Type B pancreatic cell (in vitro differentiated cells): ENCODE data around the gene SPAG9. TPM values are rescaled to one million over a fixed set of nuclear protein-coding genes. Genes with fewer than 3 reads are reported as not detected.
"Not testable (repeated sequence)": the region's sequence is repeated elsewhere in the genome, so short reads cannot be mapped to it uniquely, and the experiment has no call there.

ENCODE experiments used
- DNase-seq: peaks from one replicate; pipeline ENCODE4 v3.0.0; 2021; ENCODE audit warnings: mixed read lengths; ENCODE audit not compliant: unreplicated experiment; ENCODE audit errors: extremely low spot score
- H3K27ac Mint-ChIP-seq: 2 replicates; pipeline ENCODE4 v1.8.0; 2021; ENCODE audit warnings: mild to moderate bottlenecking, mixed read lengths
- H3K27me3 Mint-ChIP-seq: 2 replicates; pipeline ENCODE4 v1.8.0; 2021; ENCODE audit warnings: mixed read lengths
- H3K36me3 Mint-ChIP-seq: 2 replicates; pipeline ENCODE4 v1.8.0; 2021; ENCODE audit warnings: mixed read lengths
- H3K4me1 Mint-ChIP-seq: one replicate; pipeline ENCODE4 v1.8.0; 2021; ENCODE audit warnings: mixed read lengths; ENCODE audit not compliant: unreplicated experiment
- H3K4me3 Mint-ChIP-seq: 2 replicates; pipeline ENCODE4 v1.8.0; 2021; ENCODE audit warnings: mild to moderate bottlenecking, mixed read lengths
- H3K9me3 Mint-ChIP-seq: 2 replicates; pipeline ENCODE4 v1.8.0; 2021; ENCODE audit warnings: mixed read lengths
- CTCF ChIP-seq: fragments of 200-600 bp; sonication (generic); conservative IDR thresholded peaks from 2 replicates; pipeline ENCODE4 v1.5.0; 2021; ENCODE audit warnings: antibody characterized with exemption, mild to moderate bottlenecking
- total RNA-seq: library from RNA; stranded (reverse); gene quantifications from 2 replicates; pipeline ENCODE4 v1.2.1, GENCODE V29; 2021; ENCODE audit warnings: low replicate concordance

SPAG9 gene
- total RNA-seq, 1 donor from 2014 or later, result 82.9 TPM

DNA sequence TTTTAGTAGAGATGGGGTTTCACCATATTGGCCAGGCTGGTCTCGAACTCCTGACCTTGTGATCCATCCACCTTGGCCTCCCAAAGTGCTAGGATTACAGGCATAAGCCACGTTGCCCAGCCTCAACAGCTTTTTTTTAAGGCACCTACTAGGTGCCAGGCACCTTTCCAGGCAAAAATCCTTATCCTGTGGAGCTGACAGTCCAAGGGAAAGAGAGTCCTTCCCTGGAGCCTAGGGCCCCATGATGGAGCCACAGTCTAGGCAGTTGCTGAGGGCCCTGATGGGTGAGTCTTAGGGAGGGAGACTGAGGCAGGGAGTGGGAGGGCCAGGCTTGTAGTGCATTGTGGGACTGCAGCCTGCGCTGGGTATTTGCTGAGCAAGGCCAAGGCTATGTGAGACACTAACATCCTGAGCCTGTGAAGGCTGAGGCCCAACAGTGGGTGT lies 174.9 kb downstream of the SPAG9 start:
- Mint-ChIP-seq H3K36me3 (no peaks in the 10 kb centered on the region), H3K9me3 (no peaks in the 10 kb centered on the region), H3K27ac (no peak overlapping the region), H3K27me3 (no peaks in the 10 kb centered on the region), H3K4me1 (peaks cover 27% of the 10 kb centered on the region), H3K4me3 (no peak overlapping the region)
- TF ChIP-seq CTCF, result no peak
- DNase-seq, result no peak

DNA sequence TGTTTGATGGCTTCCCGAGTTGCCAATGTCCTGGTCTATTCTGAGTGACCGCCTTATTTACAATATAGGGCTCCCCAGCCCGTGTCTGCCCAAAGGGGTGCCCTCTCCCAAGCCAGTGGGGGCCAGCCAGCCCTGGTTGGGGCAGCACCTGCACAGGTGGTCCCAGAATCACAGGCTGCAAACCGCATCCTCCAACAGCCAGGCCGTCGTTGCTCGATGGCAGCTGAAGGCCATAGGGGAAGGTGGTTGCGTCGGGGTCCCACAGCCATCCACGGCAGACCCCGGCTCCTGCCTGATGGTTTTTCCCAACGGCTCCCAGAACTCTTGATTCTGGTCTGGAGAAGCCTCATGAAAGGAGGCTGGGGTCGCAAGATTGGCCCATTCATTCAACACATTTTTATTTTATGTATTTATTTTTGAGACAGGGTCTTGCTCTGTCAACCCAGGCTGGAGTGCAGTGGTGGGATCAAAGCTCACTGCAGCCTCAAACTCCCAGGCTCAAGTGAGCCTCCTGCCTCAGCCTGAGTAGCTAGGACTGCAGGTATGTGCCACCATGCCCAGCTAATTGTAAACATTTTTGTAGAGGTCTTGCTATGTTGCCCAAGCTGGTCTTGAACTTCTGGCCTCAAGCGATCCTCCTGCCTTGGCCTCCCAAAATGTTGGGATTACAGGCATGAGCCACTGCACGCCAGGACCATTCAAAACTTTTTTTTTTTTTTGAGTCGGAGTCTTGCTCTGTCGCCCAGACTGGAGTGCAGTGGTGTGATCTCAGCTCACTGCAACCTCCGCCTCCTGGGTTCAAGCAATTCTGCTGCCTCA lies 175.6 kb downstream of the SPAG9 start:
- Mint-ChIP-seq H3K27me3 (no peaks in the 10 kb centered on the region), H3K27ac (no peak overlapping the region), H3K4me1 (peaks cover 22% of the 10 kb centered on the region), H3K36me3 (no peaks in the 10 kb centered on the region), H3K9me3 (no peaks in the 10 kb centered on the region), H3K4me3 (no peak overlapping the region)
- no peak for DNase-seq
- no peak for TF ChIP-seq CTCF

DNA sequence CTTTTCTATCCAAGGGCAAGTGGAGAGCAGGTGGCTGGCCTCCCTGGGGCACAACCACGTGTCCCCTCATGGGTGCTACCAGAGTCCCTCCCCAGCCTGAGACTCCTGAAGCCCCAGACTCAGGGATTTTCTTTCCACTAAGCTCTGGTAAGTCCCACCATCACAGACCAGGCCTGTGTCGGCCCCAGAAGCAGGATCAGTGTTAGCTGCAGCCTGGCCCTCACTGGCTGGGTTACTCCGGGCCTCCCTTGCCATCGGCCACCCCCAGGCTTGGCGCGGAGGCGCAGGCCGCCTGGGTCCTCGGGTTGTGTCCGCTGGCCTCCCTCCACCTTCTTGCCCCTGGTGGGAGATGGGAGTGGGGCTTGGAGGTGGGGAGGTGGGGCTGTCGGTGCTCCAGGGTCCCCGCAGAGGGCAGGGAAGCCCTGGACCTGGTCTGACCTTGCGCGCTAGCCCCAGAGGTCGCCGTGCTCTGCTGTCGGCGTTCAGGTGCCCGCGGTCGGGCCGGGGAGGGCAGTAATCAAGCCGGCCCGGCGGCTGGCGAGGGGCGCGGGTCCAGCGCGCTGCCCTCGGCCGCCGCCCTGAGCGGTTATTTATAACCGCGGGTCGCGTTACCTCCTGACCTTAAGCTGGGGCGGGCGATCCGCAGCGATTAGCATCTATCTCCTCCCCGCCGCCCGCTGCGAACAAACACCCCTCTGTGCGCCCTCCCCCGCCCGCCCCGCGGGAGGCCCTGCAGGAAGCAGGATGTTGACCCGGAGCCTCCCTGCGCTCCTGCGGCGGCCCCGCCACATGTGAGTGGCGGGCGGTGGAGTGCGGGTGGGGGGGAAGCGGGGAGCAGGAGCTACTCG lies 176.4 kb downstream of the SPAG9 start:
- Mint-ChIP-seq H3K4me3 (peak overlapping the region; percentile 31), H3K27ac (no peak overlapping the region), H3K36me3 (no peaks in the 10 kb centered on the region), H3K27me3 (no peaks in the 10 kb centered on the region), H3K4me1 (peaks cover 23% of the 10 kb centered on the region), H3K9me3 (no peaks in the 10 kb centered on the region)
- peak; percentile 50 for TF ChIP-seq CTCF
- DNase-seq, result no peak

GRCh38 chr17:50943575-50943933 lies 177.1 kb downstream of the SPAG9 start:
- DNase-seq, result no peak
- Mint-ChIP-seq H3K27me3 (no peaks in the 10 kb centered on the region), H3K9me3 (no peaks in the 10 kb centered on the region), H3K36me3 (no peaks in the 10 kb centered on the region), H3K4me1 (peaks cover 21% of the 10 kb centered on the region), H3K27ac (no peak overlapping the region), H3K4me3 (peak overlapping the region; percentile 31)
- TF ChIP-seq CTCF, result no peak

DNA sequence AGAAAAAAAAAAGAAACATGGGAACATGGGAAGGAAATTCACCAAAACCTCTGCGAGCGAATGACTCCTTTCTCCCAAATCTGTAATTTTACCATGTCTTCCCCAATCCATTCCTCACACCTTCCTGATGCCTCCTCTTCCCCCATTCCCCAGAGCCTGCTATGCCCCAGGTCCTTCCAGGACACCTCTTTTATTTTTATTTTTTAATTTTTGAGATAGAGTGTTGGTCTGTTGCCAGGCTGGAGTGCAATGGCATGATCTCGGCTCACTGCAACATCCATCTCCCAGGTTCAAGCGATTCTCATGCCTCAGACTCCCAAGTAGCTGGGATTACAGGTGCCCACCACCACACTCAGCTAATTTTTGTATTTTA lies 179.0 kb downstream of the SPAG9 start:
- H3K36me3 Mint-ChIP-seq, DNase-seq, H3K27ac Mint-ChIP-seq, H3K27me3 Mint-ChIP-seq, H3K4me1 Mint-ChIP-seq, H3K9me3 Mint-ChIP-seq, H3K4me3 Mint-ChIP-seq: not testable (repeated sequence)
